Ascending aorta (tissue), 2 donors: ENCODE measurements around the gene PSENEN. TPM values are rescaled to one million over a fixed set of nuclear protein-coding genes. Genes with fewer than 3 reads are reported as not detected.
A peak's percentile ranks its signal among the peaks of the same experiment; 100 is the strongest.

Experiments used
- DNase-seq, 2 donors: peaks; one replicate each; pipeline ENCODE4 v3.0.0-alpha.2; 2019; ENCODE audit warnings: low spot score in 2 of 2
- H3K27ac ChIP-seq, 2 donors: fragments of 200-600 bp; sonication (generic); one replicate each; pipeline ENCODE4 v1.5.1; 2016 to 2017; ENCODE audit warnings: mild to moderate bottlenecking in 1 of 2
- H3K27me3 ChIP-seq: fragments of 200-600 bp; sonication (generic); one replicate; pipeline ENCODE4 v1.5.1; 2017
- H3K36me3 ChIP-seq, 2 donors: fragments of 200-600 bp; sonication (generic); one replicate each; pipeline ENCODE4 v1.5.1; 2016
- H3K4me1 ChIP-seq, 2 donors: fragments of 200-600 bp; sonication (generic); one replicate each; pipeline ENCODE4 v1.5.1; 2016 to 2017; ENCODE audit warnings: mild to moderate bottlenecking in 1 of 2
- H3K4me3 ChIP-seq, 2 donors: fragments of 200-600 bp; sonication (generic); one replicate each; pipeline ENCODE4 v1.5.1; 2016 to 2017; ENCODE audit warnings: mild to moderate bottlenecking in 1 of 2
- H3K9me3 ChIP-seq, 2 donors: fragments of 200-600 bp; sonication (generic); one replicate each; pipeline ENCODE4 v1.5.1; 2016
- CTCF ChIP-seq, 3 experiments: fragments of 200-600 bp in 2 of 3; fragments of 450-650 bp in 1 of 3; sonication (generic) in 2 of 3; IDR thresholded peaks; one replicate each; pipeline ENCODE4 v1.5.1; 2016 to 2019; ENCODE audit warnings: antibody characterized with exemption in 3 of 3, mild to moderate bottlenecking in 1 of 3, moderate library complexity in 1 of 3
- intact Hi-C: fragments of 100-400 bp; cut with DNase I; formaldehyde crosslinking; loops from one replicate; pipeline ENCODE4 v1.15.1; 2023
- total RNA-seq: library from RNA; depleted of rRNA; stranded (reverse); fragments of >200 nt; gene quantifications from one replicate; pipeline ENCODE4 v1.1.0, GENCODE V29; 2016

PSENEN gene
- total RNA-seq, 1 donor from 2014 or later, result 110 TPM

GRCh38 chr19:35741203-35741515, 4.3 kb upstream of the PSENEN start:
- intact Hi-C loops, result loop anchor here (2.0 to 10.0 kb wide), 7 partner anchors 16 to 596 kb away; partner anchors contain the start of genes ETV2, FXYD7, HSPB6 and OVOL3
- peak overlapping the region; percentile 56 to 70 for H3K4me3 ChIP-seq
- no peaks in the 10 kb centered on the region for H3K9me3 ChIP-seq
- H3K36me3 ChIP-seq, result peaks cover 12 to 26% of the 10 kb centered on the region in 2 donors
- no peak for DNase-seq
- H3K27me3 ChIP-seq, result no peaks in the 10 kb centered on the region
- H3K27ac ChIP-seq, result peak overlapping the region; percentile 81 to 85
- peaks cover 10 to 19% of the 10 kb centered on the region in 2 donors for H3K4me1 ChIP-seq
- no peak for TF ChIP-seq CTCF (IDR thresholded peaks at IDR 0.05)

- TF ChIP-seq CTCF (IDR thresholded peaks at IDR 0.05), result no peak
- H3K27ac ChIP-seq, result peak within 1 kb of the TSS; percentile 81 to 85
- no peaks in the 10 kb centered on the region for H3K9me3 ChIP-seq
- intact Hi-C loops, result loop anchor here (5.0 to 10.0 kb wide), 5 partner anchors 100 to 597 kb away; partner anchors contain the start of genes ETV2, FXYD7, OVOL3 and POLR2I
- no peak for DNase-seq
- peaks cover 6 to 16% of the 10 kb centered on the region in 2 donors for H3K36me3 ChIP-seq
- H3K4me1 ChIP-seq, result peaks cover 10 to 25% of the 10 kb centered on the region in 2 donors
- H3K27me3 ChIP-seq, result no peaks in the 10 kb centered on the region
- peak within 1 kb of the TSS; percentile 56 to 70 for H3K4me3 ChIP-seq
Observed at GRCh38 chr19:35742121-35742724, 3.2 kb upstream of the PSENEN start, which contains the start of gene IGFLR1. Gene IGFLR1 (minus strand): TSS chr19:35742452. CDS start chr19:35741180, 1,272 bp downstream.

DNA sequence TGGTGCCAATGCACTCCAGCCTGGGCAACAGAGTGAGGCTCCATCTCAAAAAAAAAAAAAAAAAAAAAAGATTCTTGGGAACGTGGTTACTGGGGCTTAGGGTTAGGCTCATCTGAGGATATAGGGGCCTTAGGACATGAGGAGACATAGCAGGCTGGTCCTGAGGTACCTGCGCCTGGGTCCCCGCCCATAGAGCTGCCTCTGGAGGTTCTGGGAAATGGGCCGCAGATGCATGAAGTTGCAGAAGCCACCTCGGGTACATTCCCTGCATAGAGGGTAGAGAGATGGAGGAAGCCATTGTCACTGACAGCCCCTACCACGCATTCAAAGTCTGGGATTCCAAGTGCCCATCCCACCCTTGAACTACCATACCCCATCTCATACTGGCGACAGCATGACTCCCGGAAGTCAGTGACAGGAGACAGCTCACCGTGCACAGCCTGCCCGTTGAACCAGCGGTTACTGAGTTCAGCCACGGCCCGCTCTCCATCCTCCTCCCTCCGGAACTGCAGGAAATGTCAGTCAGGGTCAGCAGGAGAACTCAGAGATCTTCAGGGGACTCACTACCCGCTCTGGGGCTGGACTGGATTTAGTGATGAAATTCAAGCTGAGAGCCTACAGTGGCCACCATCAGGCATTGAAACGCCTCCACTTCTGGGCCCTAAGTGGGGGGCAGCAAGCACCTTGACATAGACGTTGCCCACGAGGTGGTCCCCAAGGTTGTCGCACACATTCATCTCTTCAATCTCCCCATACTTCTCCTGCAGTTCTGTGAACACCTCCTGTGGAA, 1.6 kb upstream of the PSENEN start:
- Histone ChIP-seq H3K9me3 (no peaks in the 10 kb centered on the region), H3K27ac (peak overlapping the region; percentile 99 to 100), H3K4me1 (peaks cover 10 to 29% of the 10 kb centered on the region in 2 donors), H3K4me3 (peak overlapping the region in 1 of 2 donors; percentile 74), H3K27me3 (no peaks in the 10 kb centered on the region), H3K36me3 (no peaks in the 10 kb centered on the region)
- DNase-seq, result no peak
- TF ChIP-seq CTCF (IDR thresholded peaks at IDR 0.05), result no peak
- intact Hi-C loops, result loop anchor here (1.0 to 10.0 kb wide), 8 partner anchors 27 to 599 kb away; partner anchors contain the start of genes ARHGAP33, ETV2, FXYD7 and OVOL3

DNA sequence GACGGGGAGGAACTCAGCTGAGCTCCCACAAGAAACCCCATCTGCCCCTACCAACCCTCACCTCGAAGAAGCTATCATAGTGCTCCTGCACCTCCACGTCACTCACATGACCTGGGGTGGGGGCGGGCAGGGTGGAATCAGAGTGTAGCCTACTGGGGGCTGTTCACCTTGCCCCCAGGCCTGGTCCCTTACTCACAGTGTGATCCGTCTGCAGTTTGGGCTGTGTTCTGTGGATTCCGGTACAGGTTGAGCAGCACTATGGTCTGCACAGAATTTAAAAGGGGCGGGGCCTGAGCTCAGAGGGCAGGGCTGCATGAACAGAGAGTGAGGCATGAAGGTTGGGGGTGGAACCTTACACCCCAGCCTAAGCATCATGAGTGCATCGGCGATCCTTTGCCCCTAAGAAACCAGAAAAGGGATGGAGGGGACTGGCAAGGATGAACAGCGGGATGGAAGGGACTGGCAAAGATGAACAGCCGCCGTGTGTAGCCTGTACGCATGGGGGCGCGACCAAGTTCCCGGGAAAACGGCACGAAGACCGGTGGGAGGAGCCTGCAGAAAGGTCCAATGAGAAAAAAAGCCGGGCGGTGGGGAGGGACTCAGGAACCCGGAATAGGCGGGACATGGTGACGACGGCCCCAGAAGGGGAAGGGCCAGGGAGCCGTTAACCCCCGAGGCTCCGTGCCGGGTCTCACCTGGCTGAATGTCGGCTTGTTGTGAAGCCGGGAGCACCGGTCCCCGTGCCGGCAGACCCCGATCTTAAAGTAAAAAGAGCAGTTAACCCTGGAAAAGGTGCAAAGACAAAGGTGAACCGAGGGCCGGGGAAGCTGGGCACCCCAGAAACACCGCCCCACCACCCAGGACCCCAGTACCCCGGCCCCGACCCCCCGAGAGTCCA, 772 bp upstream of the PSENEN start:
- peak; percentile 81 to 98 for DNase-seq
- Histone ChIP-seq H3K27ac (peak overlapping the region; percentile 99 to 100), H3K4me3 (peak overlapping the region; percentile 74 to 92), H3K36me3 (no peaks in the 10 kb centered on the region), H3K27me3 (no peaks in the 10 kb centered on the region), H3K9me3 (no peaks in the 10 kb centered on the region), H3K4me1 (peaks cover 10 to 33% of the 10 kb centered on the region in 2 donors)
- peak; percentile 8 to 54 (median 42) for TF ChIP-seq CTCF (IDR thresholded peaks at IDR 0.05)
- intact Hi-C loops, result loop anchor here (1.0 to 10.0 kb wide), 8 partner anchors 28 to 600 kb away; partner anchors contain the start of genes ARHGAP33, ETV2, FXYD7 and OVOL3

- H3K36me3 ChIP-seq, result no peaks in the 10 kb centered on the region
- no peak for TF ChIP-seq CTCF (IDR thresholded peaks at IDR 0.05)
- intact Hi-C loops, result loop anchor here (10.0 kb wide), 3 partner anchors 369 to 601 kb away; partner anchors contain the start of genes FXYD7, OVOL3, POLR2I and TBCB
- H3K27ac ChIP-seq, result peak overlapping the region; percentile 99 to 100
- H3K4me3 ChIP-seq, result peak overlapping the region; percentile 74 to 92
- no peak for DNase-seq
- H3K27me3 ChIP-seq, result no peaks in the 10 kb centered on the region
- no peaks in the 10 kb centered on the region for H3K9me3 ChIP-seq
- H3K4me1 ChIP-seq, result peaks cover 5 to 29% of the 10 kb centered on the region in 2 donors
Observed at GRCh38 chr19:35746087-35746462, 624 bp downstream of the PSENEN start.
